Measurements from ENCODE around the gene SH2D6.

SH2D6 gene

DNA sequence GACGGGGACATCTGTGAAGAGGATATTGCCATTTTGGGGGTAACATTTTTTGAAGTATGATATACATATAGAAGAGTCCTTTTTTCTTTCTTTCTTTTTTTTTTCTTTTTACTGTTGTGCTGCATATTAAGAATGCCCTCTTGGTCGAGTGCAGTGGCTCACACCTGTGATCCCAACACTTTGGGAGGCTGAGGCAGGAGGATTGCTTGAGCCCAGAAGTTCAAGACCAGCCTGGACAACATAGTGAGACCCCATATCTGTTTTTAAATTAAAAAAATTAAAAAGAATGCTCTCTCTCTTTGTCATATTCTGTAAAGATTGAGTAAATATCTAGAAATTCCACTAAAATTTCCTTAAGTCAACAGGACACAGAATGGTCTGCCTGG is 3.6 kb downstream of the SH2D6 start:
- no peaks in the 10 kb centered on the region for H3K36me3 Mint-ChIP-seq (ENCODE audit: low read depth)
- no peak for DNase-seq (ENCODE audit: low spot score)
- no peaks in the 10 kb centered on the region for H3K9me3 Mint-ChIP-seq
- H3K4me3 Mint-ChIP-seq: no peak overlapping the region
- H3K4me1 Mint-ChIP-seq (ENCODE audit: low read depth): peaks cover 30% of the 10 kb centered on the region
- H3K27ac Mint-ChIP-seq: no peak overlapping the region
- no peaks in the 10 kb centered on the region for H3K27me3 Mint-ChIP-seq (ENCODE audit: low read depth)

GRCh38 chr2:85423525-85423924 is 5.0 kb downstream of the SH2D6 start:
- Mint-ChIP-seq H3K27ac (no peak overlapping the region), H3K4me3 (no peak overlapping the region), H3K27me3 (ENCODE audit: low read depth) (no peaks in the 10 kb centered on the region), H3K9me3 (no peaks in the 10 kb centered on the region), H3K4me1 (ENCODE audit: low read depth) (peaks cover 26% of the 10 kb centered on the region), H3K36me3 (ENCODE audit: low read depth) (no peaks in the 10 kb centered on the region)
- no peak for DNase-seq (ENCODE audit: low spot score)

DNA sequence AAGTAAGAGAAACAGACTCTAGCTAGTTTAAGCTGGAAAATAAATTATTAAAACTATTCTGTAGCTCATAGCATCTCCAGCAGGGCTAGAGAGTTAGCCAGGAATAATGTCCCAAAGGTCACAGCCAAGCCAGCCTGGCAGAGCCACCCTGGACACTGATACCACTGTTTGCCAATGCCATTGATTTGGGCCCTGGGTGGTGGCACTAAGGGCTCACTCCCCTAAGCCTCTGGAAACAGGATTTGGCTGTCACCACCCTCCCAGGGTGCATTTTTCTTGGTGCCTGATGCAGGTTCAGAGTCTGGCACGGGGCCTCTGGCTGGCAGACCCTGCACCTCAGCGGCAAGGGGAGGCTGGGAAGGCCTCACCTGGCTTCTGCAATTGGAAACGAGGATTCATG is 7.1 kb downstream of the SH2D6 start:
- H3K4me1 Mint-ChIP-seq (ENCODE audit: low read depth): peaks cover 16% of the 10 kb centered on the region
- no peak for DNase-seq (ENCODE audit: low spot score)
- H3K4me3 Mint-ChIP-seq: no peak overlapping the region
- H3K27me3 Mint-ChIP-seq (ENCODE audit: low read depth): no peaks in the 10 kb centered on the region
- H3K36me3 Mint-ChIP-seq (ENCODE audit: low read depth): no peaks in the 10 kb centered on the region
- H3K9me3 Mint-ChIP-seq: no peaks in the 10 kb centered on the region
- H3K27ac Mint-ChIP-seq: no peak overlapping the region

DNA sequence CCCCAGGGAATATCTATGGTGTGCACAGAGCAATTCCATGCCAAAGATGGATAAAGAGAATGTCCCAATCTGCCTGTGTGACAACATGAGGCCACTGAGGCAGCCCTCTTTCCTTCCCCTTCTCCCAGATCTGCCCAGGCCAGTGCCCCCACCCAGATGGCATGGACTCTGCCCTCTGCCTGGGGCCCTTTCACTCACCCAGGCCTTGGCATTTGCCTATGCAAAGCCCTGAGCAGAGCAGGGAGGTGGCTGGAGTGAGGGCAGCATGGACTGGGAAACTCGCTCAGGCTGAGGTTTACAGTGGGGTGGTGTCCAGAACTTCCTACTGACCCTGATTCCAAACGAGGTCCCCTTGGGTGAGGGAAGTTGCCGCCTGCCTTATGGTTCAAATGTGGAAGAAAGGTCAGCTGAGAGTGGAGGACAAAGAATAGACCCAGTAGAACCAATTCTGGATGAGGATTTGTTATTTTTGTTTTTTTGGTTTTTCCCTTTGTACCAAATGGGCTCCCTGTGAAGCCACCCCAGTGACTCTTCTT is 8.9 kb downstream of the SH2D6 start:
- DNase-seq (ENCODE audit: low spot score): no peak
- H3K4me3 Mint-ChIP-seq: no peak overlapping the region
- H3K36me3 Mint-ChIP-seq (ENCODE audit: low read depth): no peaks in the 10 kb centered on the region
- H3K27me3 Mint-ChIP-seq (ENCODE audit: low read depth): no peaks in the 10 kb centered on the region
- no peak overlapping the region for H3K27ac Mint-ChIP-seq
- peaks cover 5% of the 10 kb centered on the region for H3K4me1 Mint-ChIP-seq (ENCODE audit: low read depth)
- H3K9me3 Mint-ChIP-seq: no peaks in the 10 kb centered on the region

- H3K36me3 Mint-ChIP-seq (ENCODE audit: low read depth): no peaks in the 10 kb centered on the region
- H3K9me3 Mint-ChIP-seq: no peaks in the 10 kb centered on the region
- H3K27me3 Mint-ChIP-seq (ENCODE audit: low read depth): no peaks in the 10 kb centered on the region
- no peak overlapping the region for H3K4me3 Mint-ChIP-seq
- no peak overlapping the region for H3K27ac Mint-ChIP-seq
- no peak for DNase-seq (ENCODE audit: low spot score)
- peaks cover 5% of the 10 kb centered on the region for H3K4me1 Mint-ChIP-seq (ENCODE audit: low read depth)
Measured at GRCh38 chr2:85428343-85428881, 9.9 kb downstream of the SH2D6 start.

DNA sequence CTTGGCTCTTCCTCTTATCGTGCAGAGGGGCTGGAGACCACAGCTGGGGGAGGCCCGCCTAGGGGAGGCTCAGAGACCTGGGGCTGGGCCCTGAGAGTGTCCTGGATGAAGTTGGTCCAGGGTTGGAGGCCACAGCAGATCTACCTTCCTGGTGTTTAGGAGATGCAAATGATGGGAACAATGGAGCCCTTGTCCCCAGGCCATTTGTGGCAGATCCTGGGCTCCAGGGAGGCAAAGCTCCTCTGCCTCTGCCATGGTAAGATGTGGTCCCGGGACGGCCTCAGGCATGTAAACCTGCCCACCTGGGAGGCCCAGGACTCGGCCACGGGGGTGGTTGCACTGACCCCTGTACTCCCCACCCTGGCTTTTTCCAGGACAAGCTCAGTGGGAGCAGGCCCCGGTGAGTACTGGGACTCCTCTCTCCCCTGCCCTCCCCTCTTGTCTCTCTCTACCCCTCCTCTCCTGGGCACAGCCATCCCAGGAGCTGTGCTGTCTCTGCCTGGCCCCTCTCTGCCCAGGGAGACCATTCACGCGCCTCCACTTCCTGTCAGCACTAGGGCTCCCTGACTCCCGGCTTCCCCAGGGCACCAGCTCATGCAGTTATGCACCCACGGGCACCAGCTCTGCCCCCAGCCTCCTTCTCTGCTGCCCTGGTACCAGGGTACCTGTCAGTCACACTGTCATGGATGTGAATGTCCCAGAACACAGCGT is 10.9 kb downstream of the SH2D6 start:
- H3K36me3 Mint-ChIP-seq (ENCODE audit: low read depth): no peaks in the 10 kb centered on the region
- H3K4me1 Mint-ChIP-seq (ENCODE audit: low read depth): peaks cover 5% of the 10 kb centered on the region
- no peak overlapping the region for H3K4me3 Mint-ChIP-seq
- H3K9me3 Mint-ChIP-seq: no peaks in the 10 kb centered on the region
- H3K27ac Mint-ChIP-seq: no peak overlapping the region
- H3K27me3 Mint-ChIP-seq (ENCODE audit: low read depth): no peaks in the 10 kb centered on the region
- no peak for DNase-seq (ENCODE audit: low spot score)

DNA sequence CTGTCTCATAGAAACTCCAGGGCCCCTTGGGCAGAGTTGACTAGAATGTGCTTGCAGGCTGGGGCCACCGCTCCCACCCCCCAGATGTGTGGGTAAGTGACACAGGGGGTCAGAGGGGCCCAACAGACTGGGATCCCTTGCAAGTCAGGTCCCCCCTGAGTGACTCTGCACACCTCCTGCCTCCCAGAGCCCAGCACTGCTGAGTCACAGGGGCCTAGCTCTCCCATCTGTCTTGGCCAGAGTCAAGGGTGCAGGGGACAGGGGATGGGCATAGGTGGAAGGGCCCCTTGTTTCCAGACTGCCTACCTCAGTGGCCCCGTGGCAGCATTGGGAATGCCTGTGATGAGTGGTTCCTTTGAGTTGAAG is 11.4 kb downstream of the SH2D6 start:
- no peak overlapping the region for H3K27ac Mint-ChIP-seq
- H3K4me1 Mint-ChIP-seq (ENCODE audit: low read depth): peaks cover 5% of the 10 kb centered on the region
- no peaks in the 10 kb centered on the region for H3K9me3 Mint-ChIP-seq

DNA sequence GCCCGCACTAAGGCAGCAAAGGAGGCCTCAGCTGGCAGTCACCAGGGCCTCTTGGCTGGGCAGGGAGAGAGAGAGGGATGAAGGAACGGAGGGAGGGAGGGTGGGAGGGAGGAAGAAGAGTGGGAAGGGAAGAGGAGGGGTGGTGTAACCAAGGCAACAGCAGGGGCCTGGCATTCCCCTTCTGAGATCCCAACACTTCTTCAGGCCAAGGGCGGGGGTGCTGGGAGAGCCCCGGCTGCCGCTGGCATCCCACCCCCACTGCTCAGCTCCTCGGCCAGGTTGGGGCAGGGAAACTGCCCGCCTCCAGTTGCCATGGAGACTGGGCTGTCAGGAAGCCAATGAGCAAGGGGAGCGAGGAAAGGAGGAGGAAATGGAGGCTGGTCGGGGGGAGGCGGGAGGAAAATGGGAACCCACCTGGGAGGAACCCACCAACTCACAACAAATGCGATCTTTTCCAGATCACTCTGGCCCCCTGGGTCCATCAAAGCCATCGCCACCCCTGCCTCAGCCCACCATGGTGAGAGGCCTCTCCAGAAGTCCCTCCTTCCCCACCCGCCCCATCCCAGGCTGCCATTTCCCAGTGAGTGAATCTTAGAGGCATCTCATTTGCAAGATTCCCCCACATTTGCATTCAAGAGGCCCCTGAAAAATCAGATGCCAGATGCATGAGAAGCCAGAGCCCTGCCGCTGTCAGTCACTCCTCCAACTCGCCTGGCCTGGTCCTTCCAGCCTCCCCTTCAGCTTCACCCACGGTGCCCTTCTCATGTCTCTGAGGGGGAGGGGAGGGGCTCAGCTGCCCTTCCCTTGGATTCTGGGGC is 12.4 kb downstream of the SH2D6 start:
- DNase-seq (ENCODE audit: low spot score): no peak
- Mint-ChIP-seq H3K27ac (no peak overlapping the region), H3K4me3 (no peak overlapping the region), H3K4me1 (ENCODE audit: low read depth) (peaks cover 6% of the 10 kb centered on the region), H3K27me3 (ENCODE audit: low read depth) (no peaks in the 10 kb centered on the region), H3K36me3 (ENCODE audit: low read depth) (no peaks in the 10 kb centered on the region), H3K9me3 (no peaks in the 10 kb centered on the region)

More for the DNA sequence above, 11.4 kb downstream of the SH2D6 start:
- DNase-seq (ENCODE audit: low spot score): no peak
- Mint-ChIP-seq H3K4me3 (no peak overlapping the region), H3K36me3 (ENCODE audit: low read depth) (no peaks in the 10 kb centered on the region), H3K27me3 (ENCODE audit: low read depth) (no peaks in the 10 kb centered on the region)

DNA sequence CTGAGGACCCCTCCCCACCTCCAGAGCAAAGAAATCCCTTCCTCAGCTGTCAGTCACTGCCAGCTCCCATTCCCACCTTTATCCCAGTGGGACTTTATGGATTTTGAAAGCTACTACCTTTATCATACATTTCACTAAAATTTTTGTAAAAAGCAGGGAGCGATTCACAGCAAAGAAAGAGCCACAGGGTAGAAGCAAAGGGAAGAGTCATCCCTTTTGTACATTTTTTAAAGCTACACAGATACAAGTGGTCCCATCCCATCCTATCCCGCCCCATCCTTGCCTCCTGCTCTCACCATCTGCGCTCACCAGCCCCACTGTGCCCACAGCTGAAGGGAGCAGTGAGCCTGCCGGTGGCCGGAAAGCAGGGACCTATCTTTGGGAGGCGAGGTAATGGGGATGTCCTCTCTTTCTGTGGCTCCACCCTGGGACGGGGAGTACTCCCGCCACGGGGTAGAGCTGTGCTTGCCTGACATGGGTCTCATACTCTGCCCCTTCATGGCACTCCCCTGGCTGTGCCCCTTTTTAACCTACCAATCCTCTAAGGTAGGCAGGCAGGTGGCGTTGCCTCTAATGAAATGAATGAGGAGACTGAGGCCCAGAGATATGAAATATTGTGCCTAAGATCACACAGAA is 13.2 kb downstream of the SH2D6 start:
- Mint-ChIP-seq H3K36me3 (ENCODE audit: low read depth) (no peaks in the 10 kb centered on the region), H3K4me1 (ENCODE audit: low read depth) (peaks cover 8% of the 10 kb centered on the region), H3K4me3 (no peak overlapping the region), H3K27me3 (ENCODE audit: low read depth) (no peaks in the 10 kb centered on the region), H3K9me3 (no peaks in the 10 kb centered on the region), H3K27ac (no peak overlapping the region)
- DNase-seq (ENCODE audit: low spot score): no peak

GRCh38 chr2:85433511-85434089 is 15.1 kb downstream of the SH2D6 start:
- H3K36me3 Mint-ChIP-seq (ENCODE audit: low read depth): no peaks in the 10 kb centered on the region
- no peak overlapping the region for H3K27ac Mint-ChIP-seq
- no peak for DNase-seq (ENCODE audit: low spot score)
- H3K27me3 Mint-ChIP-seq (ENCODE audit: low read depth): no peaks in the 10 kb centered on the region
- no peaks in the 10 kb centered on the region for H3K9me3 Mint-ChIP-seq
- H3K4me1 Mint-ChIP-seq (ENCODE audit: low read depth): peaks cover 17% of the 10 kb centered on the region
- H3K4me3 Mint-ChIP-seq: no peak overlapping the region

GRCh38 chr2:85434696-85435095 is 16.2 kb downstream of the SH2D6 start:
- no peak for DNase-seq (ENCODE audit: low spot score)
- H3K4me1 Mint-ChIP-seq (ENCODE audit: low read depth): peaks cover 24% of the 10 kb centered on the region
- no peak overlapping the region for H3K27ac Mint-ChIP-seq
- H3K36me3 Mint-ChIP-seq (ENCODE audit: low read depth): no peaks in the 10 kb centered on the region
- H3K9me3 Mint-ChIP-seq: no peaks in the 10 kb centered on the region
- H3K4me3 Mint-ChIP-seq: no peak overlapping the region
- no peaks in the 10 kb centered on the region for H3K27me3 Mint-ChIP-seq (ENCODE audit: low read depth)

- Mint-ChIP-seq H3K27ac (no peak overlapping the region), H3K27me3 (ENCODE audit: low read depth) (no peaks in the 10 kb centered on the region)
- DNase-seq (ENCODE audit: low spot score): no peak
Measured at GRCh38 chr2:85435220-85435958, 16.9 kb downstream of the SH2D6 start.

More at GRCh38 chr2:85435220-85435958, 16.9 kb downstream of the SH2D6 start:
- Mint-ChIP-seq H3K4me3 (no peak overlapping the region), H3K4me1 (ENCODE audit: low read depth) (peaks cover 29% of the 10 kb centered on the region), H3K9me3 (no peaks in the 10 kb centered on the region), H3K36me3 (ENCODE audit: low read depth) (no peaks in the 10 kb centered on the region)

Measured in T-helper 2 cell treated with Interferon-gamma antibody and Interleukin-4, amounts not matched to agents 5 μg/mL and 100 μg/mL, for 36 hours (primary cell).